GM18507 (cell line): Measurements from ENCODE around the gene HHLA2.

Source experiments
- DNase-seq: peaks from one replicate; pipeline ENCODE4 v3.0.0; 2011; ENCODE audit warnings: low read depth; ENCODE audit not compliant: insufficient read length; ENCODE audit errors: extremely low spot score
- FAIRE-seq: peaks from 2 replicates; lab custom pipeline; 2011; peaks lifted over from hg19 to GRCh38; lab: Jason Lieb, UNC

HHLA2 gene

DNA sequence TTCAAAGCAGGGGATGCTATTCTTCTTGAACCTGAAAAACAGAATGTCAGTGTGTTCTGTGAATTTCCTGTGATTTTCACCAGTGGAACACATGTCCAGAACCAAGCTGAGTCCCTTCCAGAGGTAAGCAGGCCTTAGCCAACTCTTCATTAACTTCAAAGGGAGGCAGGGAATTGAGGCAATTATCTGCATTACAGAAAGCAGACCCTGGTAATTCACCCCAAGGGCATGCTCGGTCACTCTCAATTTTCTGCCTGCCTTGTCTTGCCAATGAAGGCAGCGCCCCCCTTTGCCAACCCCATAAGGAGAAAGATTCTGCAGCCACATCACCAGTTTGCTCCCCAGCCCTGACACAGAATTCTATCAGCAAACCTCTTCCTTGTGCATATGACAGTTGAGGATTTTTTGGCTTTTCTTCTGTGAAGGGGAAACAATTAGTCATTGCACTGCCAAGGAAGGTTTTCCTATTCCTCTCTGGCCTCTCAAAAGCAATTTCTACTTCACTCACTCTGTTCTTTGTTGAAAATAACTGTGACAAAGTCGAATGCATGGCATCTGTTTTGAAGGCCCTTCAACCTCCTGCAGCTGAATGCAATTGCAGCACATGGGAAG, 85.3 kb downstream of the HHLA2 start:
- DNase-seq = no peak
- FAIRE-seq = no peak

DNA sequence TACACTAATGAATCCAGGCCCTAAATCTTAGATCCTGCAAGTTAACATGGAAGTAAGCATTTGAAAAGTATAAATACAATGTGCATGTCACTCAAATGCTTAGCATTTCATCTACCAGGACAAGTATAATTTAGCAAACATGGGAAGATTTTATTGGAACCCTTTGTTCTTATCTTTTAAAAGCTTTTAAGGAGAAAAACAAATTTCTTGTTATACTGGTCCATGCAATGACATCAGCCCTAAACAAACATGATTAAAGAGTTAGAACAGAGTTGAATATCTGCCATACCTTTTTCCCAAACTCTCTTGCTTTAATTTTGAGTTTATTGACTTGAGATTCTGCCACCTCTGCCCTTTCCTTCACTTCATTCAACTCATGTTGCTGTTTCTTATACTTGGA, 87.0 kb downstream of the HHLA2 start:
- FAIRE-seq (no peak), DNase-seq (no peak)

DNA sequence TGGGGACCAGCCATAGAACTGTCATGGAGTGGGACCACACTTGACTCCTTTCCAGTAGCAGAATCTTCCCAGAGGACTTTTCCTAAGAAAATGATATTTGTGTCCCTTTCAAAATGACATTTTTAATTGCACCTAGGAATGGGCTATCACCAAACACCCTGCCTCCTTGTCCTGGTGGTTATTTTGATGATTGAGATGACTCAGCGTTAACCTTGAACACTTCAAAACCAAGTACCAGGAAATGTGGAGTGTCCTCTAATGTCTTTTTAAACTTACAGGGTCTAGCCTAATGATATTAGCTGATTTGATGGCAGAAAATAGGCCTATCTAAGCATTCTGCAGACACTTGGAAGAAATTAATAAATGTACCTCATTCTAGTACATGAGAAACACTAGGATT, 90.7 kb downstream of the HHLA2 start:
- DNase-seq = no peak
- no peak for FAIRE-seq

DNA sequence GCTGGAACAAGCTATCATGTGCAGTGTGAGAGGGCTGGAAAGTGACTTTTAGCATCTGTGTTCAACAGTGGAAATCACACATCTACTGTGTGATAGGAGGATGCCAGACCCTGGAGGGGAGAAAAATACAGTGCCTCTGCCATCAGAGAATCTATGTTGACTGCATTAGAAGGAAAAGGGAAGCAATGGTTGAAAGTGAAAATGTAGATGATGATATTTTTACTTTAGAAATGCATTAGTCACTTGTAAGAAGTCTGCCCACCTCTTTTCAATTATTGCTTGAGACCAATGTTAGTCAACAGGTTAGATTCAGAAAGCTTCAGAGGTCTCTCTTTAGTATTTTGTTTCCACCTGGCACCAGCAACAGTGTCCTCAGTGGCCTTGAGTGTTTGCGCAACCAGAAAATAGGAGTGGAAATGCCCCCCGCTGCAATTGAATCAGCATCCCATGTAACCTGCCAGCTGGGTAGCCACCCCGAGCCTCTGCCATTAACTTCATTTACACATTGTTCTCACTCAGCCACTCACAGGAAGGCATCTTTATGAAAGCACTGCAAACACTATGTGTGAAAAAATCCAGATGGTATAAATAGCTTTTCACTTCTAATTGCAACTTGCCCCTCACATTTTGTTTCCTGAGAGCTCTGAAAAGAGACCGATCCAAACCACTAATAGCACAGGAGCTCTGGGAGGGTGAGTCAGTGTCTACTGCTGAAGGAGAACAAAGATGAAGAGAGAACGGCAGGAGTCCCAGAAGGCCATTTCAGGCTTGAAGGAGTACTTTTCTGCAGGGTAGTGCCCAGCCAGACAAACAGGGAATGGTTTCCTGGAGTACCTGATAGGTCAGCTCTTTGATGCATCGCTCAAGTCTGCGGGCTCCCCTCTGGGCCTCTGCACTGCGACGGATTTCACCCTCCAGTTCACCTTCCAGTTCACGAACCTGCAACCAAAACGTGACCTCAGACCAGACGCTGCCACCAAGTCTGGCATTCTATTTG, 92.1 kb downstream of the HHLA2 start:
- no peak for DNase-seq
- FAIRE-seq = peak; percentile 94

DNA sequence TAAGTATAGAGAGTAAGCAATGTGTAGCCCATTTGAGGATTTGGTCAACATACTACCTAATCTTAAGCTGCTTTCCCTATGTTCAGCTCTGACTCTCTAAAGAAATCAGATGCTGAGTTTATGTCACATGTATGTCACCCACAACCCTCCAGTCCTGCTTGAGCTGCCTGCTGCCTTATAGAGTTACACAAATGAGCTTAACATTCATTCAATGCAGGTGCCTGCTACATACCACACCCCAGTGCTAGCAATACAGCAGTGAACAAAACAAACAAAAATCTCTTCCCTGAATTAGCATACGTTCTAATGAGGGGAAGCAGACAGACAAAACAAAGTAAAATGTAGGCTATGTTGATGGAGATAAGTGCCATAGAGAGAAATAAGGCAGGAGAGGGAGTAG, 93.0 kb downstream of the HHLA2 start:
- DNase-seq (no peak), FAIRE-seq (peak; percentile 33)

DNA sequence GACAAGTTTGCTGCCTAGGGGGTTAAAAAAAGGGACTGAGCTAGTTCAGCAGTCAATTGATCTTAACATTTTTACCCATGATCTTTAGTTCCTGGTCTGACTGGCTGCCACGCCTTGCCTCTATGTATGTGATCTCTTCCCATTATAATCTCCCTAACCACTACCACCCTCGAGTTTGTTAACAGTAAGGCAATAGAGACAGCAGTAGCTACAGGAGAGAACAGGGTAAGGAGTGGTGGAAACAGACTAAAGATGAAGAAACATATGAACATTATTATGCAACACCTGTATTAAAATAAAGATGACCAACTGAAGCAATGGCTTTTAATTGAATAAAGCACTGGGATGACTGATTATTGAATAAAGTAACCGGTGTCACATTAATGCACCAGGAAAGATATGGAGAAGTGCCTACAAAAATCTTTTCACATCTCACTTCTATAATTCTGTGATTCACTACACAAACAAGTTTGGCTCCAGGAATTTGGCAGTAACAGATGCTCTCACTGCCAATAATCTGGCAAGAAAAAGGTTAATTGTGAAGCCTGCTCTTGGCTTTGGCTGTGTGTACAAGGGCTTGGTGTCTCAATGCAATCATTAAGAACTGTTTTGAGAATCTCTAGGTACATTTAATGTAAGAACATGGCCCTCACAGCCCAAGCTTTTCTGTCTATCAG, 95.7 kb downstream of the HHLA2 start:
- DNase-seq = no peak
- FAIRE-seq = no peak

DNA sequence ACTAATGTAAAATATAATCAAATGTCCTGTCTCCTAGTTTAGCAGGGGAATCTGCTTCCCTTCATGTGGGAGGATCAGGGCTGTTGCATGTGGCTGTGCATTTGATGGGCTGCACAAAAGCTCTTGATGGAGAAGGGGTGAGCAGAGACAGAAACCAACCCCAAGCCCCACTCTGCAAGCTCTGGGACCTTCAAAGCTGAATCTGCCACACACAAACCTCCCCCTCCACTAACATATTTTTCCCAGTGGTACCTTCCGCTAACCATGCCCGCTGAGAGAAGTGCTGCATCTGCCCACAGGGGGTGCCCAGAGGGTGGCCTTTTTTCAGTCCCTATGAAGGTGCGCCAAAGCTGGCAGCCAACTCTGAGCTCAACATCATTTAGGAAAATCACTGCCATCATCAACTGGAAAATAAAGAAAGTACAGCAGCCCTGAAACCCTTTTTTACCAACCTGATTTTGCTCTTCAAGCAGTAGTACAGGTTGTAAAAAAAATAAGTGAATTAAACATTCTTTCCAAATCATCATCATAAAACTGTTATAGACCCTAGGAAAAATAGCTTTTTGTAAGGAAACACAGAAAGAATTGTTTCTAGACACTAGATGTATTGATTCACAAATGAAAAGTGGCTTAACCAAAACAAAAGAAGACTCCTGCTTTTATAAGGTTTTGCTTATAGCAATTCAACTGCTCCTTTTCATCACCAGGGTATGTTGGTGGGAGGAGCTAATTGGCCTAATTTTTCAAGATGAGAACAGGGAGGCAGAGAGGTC, 97.0 kb downstream of the HHLA2 start:
- FAIRE-seq (no peak), DNase-seq (no peak)

DNA sequence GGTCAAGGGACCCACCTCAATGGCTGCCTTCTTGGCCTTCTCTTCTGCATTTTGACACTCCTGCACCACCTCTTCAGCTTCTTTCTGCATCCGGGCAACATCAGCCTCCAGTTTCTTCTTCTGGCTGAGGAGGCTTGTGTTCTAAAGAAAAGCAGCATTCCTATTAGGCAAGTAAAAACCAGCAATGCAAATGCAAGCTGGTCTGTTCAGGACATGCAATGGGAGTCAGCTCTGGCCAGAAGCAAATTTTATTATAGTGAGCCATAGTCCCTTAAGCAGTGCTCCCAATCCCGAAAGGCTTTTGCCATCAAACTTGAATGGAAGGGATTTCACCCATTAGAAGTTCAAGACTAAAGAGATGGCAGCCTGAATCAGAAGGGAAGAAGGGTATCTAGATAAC, 97.7 kb downstream of the HHLA2 start:
- DNase-seq = no peak
- no peak for FAIRE-seq

DNA sequence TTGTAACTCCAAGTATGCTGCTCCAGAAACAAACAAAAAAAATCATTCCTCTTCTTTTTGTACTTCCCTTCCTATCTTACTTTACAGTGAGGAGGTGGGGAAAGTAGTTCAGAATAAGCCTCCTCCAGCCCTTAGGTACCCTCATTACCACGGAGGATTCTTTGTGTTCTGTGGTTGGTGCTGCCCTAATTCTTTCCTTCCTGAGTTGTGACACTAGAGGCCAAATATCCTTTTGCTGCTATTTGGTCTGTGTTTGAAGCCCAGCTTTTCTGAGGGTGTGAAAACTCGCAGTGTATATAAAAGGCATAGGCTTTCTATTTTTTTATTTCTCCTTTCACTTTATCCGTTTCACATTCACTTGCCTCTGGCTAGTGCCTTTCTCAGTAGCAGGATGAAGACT, 98.2 kb downstream of the HHLA2 start:
- no peak for FAIRE-seq
- DNase-seq = no peak

DNA sequence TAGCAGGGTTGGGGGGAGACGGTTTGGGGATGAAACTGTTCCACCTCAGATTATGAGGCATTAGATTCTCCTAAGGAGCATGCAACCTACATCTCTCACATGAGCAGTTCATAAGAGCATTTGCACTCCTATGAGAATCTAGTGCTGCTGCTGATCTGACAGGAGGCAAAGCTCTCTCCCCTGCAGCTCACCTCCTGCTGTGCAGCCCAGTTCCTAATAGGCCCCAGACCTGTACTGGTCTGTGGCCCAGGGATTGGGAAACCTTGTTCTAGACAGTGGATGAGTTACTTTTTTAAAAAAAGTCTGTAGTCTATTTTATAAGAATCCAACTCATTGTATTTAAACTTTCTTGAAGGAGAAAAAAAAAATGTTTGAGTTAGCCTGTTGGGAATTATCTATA, 100.0 kb downstream of the HHLA2 start:
- no peak for DNase-seq

DNA sequence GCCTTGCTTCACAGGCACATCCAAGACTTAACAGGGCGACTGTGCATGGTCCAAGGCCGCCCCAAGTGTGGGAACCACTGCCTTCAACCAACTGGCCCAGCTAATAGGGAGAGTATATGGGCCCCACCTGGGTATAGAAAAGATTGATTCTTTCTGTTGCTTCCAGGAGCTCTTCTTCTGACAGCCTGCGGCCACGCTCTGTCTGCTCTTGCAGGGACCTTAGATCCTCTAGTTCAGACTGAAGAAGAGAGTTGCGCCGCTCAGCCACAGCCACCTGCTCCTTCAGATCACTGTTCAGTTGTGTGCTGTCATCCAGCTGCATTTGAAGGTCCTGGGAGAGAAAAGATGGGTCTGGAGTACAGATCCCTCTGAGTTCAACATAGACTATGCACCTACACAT, 102.2 kb downstream of the HHLA2 start:
- DNase-seq (no peak), FAIRE-seq (no peak)

More for the DNA sequence above, 100.0 kb downstream of the HHLA2 start:
- no peak for FAIRE-seq

DNA sequence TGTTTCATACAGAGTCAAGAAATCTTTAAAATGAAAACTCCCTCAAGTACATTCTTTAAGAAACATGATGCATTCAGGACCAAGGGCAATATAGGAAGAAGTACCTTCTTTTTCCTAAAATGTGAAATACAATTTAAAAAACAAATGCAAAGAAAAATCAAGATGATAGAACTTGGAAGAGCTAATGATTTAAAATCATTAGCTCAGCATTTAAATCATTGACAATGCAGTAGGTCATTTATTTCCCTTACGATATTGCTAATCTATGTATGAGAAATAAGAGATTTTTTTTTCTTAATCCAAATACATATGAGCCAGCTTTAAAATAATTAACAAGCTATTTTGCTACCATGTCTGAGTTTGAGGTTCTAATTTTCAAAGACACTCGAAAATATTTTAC, 105.5 kb downstream of the HHLA2 start:
- no peak for FAIRE-seq
- DNase-seq = no peak

DNA sequence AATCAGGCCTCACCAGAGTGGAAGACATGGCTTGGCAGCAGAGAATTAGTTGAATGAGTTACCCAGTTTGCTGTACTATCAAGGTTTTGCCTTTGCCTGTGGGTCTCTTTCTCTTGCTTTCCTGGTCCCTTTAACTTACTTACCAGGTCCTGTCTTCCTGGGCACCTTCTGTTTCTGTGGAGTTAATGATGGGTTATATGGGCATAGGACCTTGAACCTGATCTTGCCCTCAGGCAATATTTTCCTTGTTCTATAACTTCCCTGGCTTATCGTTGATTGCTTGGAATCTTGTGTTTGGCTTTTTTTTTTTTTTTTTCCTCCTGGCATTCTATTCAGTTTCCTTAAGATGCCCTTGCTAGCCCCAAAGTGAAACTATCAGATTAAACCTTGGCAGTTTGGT, 106.8 kb downstream of the HHLA2 start:
- FAIRE-seq (no peak), DNase-seq (no peak)

DNA sequence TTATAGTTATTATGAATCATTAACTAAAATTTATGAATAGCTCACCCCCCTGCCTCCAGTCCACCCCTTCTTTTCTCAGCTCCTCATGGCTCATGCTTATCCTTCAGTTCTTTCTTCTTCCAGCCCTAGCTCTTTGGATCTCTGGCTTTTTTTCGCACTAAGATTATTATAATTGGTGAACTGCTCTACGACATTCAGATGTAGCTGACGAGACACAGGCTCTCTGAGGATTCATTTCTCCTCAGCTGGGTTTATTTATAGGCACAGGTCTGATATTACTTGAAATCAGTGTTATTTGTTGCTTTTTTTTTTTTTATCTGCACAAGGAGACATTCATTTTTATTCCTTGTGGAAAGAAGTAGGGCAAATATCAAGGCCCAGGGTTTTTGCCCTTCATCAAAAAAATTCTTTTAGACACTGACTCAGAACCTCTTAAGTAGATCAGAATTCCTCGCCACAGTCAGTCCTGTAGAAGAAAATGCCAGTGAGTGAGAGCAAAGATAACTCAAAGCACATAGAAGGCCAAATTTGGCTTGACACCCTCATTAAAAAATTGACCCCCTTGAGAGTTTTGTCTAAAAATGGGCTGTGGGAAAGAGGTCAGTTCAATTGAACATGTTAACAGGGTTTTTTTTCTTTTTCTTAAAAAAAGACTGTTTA, 107.5 kb downstream of the HHLA2 start:
- DNase-seq = no peak
- FAIRE-seq = no peak

DNA sequence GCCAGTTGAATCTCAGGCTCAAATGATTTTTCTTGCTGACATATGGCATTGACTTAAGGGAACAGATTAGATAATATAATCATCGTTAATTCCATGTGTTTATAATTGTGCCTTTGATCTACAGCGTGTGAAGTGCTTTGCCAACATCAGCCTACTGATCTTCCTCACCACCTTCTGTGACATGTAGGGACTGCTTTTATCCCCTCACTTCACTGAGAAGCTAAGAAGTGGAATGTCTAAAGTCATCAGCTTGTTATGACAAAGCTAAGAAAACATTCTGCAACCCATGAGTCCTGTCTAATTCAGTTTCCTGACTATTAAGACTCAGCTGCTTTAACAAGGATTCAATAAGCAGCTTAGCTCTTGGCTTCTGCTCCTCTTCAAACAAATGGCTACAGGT, 108.0 kb downstream of the HHLA2 start:
- no peak for DNase-seq
- no peak for FAIRE-seq

DNA sequence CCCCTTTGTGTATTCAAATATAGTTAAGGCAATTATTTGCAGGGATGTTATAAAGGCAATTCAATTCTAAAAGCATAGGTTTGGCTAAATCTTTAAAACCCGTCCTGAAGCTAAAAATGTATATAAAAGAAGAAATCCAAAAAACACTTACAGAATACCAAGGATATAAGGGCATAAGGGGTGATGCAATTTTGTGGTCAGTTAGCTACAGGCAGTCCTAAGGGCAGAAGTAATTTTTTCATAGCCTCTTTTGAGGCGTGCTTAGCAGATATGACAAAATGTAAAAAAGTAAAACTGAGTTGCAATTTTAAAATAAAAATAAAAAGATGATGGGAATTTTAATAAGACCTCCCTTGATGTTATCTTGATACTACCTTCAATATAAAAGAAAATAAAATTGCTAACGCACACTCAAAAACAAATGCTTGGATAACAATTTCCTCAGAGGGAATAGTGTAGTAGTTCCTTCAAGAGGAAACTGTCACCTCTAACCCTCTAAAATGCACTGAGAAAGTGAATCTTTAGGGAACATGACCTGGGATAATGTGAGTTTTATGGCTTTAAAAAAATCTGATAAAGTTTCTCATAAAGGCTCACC, 109.8 kb downstream of the HHLA2 start:
- no peak for FAIRE-seq
- DNase-seq = no peak

DNA sequence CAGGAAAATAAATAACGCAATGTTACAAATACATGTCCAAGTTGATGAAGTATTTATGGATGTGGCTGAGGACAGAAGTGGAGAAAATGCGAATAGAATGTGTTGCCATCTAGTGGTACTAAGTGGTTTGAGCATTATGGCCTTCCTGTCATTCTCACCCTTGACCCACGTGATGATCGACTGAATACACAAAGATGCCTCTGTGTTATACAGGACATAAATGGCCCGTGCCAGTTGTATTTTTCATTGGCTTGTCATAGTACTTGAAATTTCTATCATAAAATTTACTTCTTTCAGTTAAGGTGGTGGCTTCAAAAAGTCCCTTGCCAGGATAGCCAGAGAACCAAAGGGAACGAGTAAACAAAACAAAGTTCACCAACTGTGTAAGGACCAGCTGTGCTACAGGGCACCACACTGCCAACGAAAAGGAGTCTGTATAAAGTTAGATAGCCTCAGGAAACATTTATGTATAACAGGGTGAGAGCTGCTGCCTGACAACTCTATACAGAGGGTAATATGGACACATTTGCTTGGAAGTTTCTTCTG, 110.4 kb downstream of the HHLA2 start:
- DNase-seq (peak; percentile 36), FAIRE-seq (peak; percentile 95)

DNA sequence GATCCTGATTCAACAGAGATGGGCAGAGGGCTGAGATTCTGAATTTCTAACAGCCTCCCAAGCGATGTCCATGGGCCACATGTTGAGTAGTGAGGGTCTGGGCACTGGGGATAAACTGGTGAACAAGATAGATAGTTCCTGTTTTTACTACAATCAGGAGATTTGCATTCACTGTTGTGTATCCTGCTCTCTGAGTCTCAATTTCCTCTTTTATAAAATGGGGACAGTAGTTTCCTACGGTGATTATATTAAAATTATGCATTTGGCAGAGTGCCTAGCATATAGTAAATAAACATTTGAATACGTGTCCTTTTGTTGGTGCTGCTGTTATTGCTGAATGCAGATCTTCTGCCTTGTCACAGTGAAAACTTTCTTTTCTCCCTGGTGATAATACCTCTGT, 111.5 kb downstream of the HHLA2 start:
- FAIRE-seq (no peak), DNase-seq (no peak)
